DOHH2 (cell line): ENCODE measurements around the gene TTLL9.

Source experiments
- EZH2phosphoT487 ChIP-seq: fragments of 200-600 bp; sonication (generic); IDR thresholded peaks from 2 replicates; pipeline ENCODE4 v1.6.1; 2017; ENCODE audit warnings: borderline replicate concordance, mild to moderate bottlenecking, antibody characterized with exemption, low read length, moderate library complexity, mixed read lengths
- TF ChIP-seq, protein P1 (sequence below): fragments of 200-600 bp; sonication (generic); IDR thresholded peaks from one replicate; pipeline ENCODE4 v1.5.1; 2014; ENCODE audit warnings: antibody characterized with exemption, mild to moderate bottlenecking, low read depth, low read length; ENCODE audit not compliant: poor library complexity, severe bottlenecking

DNA sequence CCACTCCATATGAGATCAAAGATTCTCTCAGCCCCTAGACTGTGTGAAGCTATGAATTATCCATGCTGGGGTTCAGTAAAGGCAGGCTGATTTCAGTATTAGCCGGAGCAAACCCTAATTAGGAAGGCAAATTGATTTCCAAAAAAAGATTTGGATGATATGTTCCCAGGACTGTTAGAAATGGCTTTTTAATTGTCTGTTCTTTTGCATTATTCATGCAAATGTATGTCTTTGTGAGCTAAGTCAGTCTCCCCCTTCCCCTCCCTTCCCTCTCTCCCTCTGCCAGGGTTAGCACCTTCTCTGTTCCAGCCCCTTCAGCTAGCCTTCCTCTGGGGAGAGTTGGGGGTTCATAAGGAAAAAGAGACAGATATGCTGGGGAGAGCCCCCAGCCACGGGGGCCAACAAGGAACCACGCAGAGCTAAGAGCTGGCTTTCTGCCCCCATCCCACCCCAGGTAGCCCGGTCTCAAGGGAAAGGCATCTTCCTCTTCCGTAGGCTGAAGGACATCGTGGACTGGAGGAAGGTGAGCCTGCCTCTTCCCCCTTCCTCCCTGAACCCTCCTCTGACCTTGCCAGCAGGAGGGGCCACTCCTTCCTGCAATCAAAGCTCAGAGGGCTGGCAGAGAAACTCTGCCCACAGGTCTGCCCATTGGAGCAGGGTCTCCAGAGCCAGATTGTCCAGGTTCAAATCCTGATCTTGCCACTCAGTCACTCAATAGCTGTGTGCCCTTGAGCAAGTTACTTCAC is 49.1 kb downstream of the TTLL9 start:
- TF ChIP-seq, protein P1, sequence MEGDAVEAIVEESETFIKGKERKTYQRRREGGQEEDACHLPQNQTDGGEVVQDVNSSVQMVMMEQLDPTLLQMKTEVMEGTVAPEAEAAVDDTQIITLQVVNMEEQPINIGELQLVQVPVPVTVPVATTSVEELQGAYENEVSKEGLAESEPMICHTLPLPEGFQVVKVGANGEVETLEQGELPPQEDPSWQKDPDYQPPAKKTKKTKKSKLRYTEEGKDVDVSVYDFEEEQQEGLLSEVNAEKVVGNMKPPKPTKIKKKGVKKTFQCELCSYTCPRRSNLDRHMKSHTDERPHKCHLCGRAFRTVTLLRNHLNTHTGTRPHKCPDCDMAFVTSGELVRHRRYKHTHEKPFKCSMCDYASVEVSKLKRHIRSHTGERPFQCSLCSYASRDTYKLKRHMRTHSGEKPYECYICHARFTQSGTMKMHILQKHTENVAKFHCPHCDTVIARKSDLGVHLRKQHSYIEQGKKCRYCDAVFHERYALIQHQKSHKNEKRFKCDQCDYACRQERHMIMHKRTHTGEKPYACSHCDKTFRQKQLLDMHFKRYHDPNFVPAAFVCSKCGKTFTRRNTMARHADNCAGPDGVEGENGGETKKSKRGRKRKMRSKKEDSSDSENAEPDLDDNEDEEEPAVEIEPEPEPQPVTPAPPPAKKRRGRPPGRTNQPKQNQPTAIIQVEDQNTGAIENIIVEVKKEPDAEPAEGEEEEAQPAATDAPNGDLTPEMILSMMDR, result no peak
- no peak for TF ChIP-seq EZH2phosphoT487
